NCI-H2196 (cell line): ENCODE data around the gene MRPL43.

Experiments used
- DNase-seq: peaks from one replicate; lab custom pipeline; 2025; ENCODE audit not compliant: unreplicated experiment; lab: John Stamatoyannopoulos, UW

Gene MRPL43

DNA sequence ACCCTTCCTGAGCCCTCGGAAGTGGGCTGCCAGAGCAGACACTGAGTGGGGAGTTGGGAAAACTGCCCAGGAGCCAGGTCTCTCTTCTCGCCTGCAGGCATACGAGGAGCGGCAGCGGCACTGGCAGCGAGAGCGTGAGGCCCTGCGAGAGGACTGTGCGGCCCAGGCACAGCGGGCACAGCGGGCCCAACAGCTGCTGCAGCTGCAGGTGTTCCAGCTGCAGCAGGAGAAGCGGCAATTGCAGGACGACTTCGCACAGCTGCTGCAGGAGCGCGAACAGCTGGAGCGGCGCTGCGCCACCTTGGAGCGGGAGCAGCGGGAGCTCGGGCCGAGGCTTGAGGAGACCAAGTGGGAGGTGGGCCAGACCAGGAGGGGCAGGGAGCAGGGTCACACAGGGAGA is 18.1 kb upstream of the MRPL43 start:
- no peak for DNase-seq

DNA sequence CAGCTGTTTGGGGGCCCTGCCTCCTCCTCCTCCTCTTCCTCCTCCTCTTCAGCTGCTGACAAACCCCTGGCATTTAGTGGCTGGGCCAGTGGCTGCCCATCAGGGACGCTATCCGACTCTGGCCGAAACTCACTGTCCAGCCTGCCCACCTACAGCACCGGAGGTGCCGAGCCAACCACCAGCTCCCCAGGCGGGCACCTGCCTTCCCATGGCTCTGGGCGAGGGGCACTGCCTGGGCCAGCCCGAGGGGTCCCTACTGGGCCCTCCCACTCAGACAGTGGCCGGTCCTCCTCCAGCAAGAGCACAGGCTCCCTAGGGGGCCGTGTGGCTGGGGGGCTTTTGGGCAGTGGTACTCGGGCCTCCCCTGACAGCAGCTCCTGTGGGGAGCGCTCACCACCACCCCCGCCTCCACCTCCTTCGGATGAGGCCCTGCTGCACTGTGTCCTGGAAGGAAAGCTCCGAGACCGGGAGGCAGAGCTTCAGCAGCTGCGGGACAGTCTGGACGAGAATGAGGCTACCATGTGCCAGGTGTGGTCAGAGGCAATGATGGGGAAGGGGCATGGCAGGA is 16.4 kb upstream of the MRPL43 start:
- no peak for DNase-seq

DNA sequence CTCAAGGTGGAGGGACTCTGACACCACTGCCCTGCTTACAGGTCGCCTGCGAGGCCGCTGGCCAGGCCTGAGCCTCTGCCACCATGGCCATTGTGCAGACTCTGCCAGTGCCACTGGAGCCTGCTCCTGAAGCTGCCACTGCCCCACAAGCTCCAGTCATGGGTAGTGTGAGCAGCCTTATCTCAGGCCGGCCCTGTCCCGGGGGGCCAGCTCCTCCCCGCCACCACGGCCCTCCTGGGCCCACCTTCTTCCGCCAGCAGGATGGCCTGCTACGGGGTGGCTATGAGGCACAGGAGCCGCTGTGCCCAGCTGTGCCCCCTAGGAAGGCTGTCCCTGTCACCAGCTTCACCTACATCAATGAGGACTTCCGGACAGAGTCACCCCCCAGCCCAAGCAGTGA is 15.2 kb upstream of the MRPL43 start:
- no peak for DNase-seq

DNA sequence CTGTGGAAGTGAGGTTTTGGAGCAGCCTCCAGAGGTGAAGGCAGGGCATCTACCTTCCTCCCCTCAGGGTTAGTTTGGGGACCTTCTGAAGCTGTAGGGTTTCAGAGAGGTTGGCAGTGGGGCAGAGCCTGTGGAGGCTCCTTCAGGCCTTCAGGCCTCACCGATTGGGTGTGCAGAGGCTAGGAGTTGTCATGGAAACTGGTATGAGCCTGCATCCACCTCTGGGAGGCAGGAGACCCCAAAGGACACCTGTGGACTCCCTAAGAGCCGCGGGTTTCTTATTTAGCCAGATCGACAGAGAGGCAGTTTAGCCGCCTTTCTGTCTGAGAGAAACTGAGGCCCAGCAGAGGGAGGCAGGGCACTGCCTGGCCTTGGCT is 14.3 kb upstream of the MRPL43 start:
- DNase-seq = no peak

DNA sequence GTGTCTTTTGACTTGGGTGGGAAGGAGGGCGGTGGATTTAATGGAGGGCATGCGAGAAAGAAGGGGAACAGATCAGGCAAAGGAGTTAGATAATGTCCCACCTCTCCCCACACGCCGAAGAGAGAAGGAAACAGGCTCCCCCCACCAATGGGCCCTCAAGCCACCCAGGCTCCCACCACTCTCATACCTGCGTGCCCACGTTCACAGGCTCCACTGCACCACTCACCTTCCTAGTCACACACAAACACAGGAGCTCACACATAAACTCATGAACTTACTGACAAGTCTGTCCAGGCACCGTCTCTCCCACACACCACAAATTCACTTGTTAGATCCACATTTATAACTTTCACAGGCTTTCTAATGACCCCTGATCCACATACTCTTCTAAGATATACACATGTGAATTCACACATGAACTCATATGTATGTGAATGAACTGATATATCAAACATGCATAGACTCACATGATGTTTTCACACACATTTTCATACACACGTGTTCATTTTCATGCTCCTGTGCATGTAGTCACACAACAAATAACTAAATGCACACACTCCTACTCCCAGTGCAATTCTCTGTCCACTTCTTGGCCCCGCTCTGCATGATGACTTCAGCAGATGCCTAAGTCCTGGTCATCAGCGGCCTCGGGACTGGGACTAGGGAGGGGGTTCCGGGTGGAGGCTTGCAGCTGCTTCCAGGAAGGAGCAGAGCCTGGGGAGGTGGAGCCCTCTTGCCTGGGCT is 13.8 kb upstream of the MRPL43 start:
- DNase-seq = no peak

DNA sequence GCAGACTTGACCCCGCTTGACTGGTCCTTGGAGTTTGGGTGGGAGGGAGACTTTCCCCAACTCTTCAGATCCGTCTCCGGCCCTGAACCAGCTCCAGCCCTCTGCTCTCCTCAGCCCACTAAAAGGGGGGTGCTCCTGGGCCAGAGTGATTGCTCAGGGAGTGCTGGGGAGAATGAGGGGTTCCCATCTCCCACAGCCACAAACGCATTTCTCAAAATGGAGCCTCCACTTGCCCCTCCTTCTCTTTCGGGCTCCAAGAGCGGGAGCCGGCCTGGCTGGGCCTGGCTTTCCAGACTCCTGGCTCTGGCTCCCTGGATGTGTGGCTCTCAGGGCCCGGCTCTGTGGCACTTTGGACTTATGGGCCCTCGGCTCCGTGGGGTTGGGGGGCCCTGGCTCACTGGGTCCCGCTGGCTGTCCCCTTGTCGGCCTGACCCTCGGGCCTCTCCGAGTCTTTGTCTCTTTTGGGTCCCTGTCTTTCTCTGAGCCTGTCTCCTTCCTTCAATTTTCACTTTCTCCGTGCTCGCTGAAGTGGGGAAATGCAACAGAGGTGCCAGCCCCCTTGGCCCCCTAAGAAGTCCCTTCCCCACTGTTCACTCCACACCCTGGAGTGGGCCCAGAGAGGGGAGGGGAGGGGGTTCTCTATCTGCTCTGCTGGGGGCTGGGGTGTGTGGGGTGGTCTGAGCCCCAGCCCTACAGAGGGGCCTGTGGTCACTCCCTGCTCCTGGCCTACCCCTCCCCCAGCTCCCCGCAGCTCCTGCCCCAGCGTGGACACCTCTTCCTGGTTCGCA is 13.0 kb upstream of the MRPL43 start:
- DNase-seq = no peak

DNA sequence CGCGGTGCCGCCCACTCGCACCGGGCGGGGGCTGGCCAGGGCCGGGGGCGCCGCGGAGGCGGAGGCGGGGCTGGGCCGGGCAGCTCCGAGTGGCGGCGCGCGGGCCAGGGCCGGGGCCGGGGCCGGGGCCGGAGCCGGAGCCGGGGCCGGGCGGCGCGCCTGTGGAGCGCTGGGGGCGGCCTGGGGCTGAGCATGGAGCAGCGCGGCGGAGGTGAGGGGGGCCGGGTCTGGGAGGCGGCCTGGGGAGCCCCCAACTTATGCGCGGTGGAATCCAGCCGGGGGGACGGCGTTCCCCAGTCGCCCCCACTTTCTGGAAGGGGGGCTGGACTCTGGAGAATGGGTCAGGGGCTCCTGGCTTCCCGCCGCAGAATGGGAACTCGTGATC is 12.4 kb upstream of the MRPL43 start, which contains the start of gene LZTS2:
TSS of gene LZTS2 (plus strand) at position 67 of the 385 bp plus-strand sequence. CDS start 2,731 bp downstream, outside the sequence.
- no peak for DNase-seq

DNA sequence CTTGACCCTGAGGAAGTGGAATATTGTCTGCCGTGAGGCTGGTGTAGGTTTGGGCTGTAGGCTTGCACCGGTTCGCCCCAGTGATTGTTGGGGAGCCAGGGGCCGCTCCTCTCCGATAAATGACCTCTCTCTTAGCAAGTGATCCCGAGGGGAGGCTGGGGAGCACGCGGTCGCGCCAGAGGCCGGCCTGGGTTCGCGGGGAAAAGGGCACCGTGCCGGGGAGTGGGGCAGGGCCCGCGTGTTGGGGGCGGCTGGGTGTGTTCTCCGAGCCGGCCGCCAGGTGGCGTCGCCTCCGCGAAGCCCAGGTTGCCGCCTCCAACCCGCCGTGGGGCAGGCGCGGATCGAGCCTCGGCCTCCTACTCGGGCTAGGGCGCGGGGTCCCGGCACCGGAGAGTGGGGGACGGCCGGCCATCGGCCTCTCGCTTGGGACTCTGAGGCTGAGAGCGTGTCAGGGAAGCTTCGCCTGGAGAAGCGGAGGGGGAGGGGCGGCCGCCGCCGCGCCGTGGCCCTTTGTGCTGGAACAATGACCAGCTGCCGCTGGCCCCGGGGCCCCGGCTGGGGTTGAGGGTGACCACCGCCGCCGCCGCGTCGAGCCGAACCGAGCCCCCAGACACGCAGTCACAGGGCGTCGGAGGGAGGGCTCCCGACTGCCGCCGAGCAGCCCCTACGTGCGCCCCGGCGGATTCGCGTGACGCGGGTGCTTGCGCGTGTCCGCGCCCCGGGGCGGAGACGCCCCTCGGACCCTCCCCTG is 11.9 kb upstream of the MRPL43 start:
- peak; percentile 59 for DNase-seq

DNA sequence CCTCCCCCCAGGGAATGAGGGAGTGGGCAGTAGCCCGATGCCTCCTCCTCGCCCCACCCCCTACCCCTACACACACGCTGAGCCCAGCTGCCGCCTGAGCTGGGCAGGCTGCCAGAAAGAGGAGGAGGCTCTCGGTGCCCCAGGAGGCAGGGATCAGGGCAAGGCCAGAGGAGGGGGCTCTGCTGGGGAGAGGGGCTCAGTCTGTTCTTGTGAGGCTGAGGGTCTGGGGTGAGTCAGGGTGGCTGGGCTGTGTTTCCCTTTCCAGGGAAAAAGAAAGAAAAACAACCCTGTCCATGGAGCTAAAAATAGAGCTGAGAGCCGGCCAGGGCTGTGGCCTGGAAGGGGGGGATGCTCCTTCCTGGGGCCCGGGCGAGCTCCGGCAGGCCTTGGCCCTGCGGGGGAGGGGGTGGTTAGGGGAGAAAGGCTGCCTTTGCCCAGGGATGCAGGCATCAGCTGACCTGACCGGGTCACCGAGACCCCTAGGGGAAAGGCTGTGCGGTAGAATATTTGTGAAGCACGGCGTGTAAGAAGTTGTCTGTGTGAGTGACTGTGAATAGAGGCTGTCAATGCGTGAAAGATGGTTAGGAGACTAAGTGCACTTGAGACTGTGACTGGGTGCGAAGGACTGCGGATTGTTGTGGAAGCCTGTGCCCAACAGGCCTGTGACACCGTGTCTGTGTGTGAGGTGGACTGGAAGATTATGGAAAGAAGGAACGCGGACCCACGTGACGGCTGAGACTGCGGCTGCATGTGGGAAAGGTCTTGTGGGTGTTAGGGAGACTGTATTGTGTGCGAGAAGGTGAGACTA is 11.1 kb upstream of the MRPL43 start:
- peak; percentile 79 for DNase-seq

DNA sequence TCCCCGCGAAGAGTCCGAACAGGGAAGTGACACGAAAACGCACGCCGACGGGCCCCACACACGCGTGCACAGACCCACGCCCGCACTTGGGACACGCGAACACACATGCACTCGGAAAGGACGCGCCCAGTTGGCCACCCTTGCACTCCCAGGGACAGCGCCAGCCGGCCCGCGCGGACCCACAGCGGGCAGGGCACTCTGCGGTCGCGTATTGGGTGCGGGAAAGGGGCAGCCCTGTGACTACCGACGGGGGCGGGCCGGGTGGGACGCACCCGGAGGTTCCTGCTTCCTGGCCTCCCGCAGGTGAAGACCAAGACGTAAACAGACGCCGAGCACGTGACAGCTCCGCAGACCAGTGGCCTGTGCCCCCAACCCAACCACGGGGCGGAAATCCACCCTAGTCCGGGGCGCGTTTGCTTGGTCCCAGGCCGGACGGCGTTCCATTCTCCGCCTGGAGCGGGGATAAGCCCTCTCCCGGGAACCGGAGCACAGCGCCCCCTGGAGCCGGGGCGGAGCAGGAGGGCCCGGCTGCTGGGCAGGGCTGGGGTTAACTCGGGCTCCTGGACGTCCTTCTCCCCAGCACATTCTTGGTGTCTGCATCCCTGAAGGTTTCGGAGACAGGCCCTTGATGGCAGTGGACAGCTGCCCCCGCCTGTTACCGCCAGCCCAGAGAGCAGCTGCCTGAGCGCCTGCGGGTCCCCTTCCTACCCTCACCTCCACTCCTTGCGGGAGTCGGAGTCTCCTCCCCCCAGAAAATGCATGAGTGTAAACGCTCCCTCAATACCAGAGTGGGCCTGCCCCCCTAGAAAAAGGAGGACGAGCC is 10.3 kb upstream of the MRPL43 start:
- DNase-seq = peak; percentile 76

DNA sequence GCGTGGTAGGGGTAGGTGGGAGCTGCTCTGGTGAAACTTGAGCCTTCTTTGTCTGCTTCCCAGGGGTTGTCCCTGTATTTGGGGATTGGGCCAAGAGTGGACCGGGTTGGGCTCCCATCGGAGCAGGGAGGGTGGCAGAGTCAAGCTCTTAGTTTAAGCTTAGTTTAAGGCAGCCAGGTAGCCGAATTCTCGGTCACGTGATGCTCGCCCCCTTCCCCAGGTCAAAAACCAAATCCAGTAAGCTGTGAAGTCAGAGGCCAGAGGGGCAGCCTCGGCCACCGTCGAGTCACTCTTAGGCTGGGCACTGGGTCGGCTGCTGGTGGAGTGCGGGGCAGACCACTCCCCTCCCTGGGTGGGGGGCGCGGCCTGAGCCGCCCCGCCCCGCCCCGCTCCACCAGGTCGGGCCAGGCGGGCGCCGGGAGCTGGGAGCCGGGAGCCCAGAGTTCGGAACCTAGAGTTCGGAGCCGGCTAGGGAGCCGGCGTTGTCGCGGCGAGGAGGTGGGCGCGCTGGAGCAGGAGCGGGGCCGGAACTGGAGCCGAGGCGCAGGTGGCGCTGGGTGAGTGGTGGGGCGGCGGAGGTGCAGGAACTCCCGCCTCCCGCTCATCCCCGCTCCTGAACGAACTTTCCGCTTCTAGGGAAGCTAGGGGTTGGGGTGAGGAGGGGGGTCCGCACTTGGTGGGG is 9.5 kb upstream of the MRPL43 start:
- peak; percentile 21 for DNase-seq

DNA sequence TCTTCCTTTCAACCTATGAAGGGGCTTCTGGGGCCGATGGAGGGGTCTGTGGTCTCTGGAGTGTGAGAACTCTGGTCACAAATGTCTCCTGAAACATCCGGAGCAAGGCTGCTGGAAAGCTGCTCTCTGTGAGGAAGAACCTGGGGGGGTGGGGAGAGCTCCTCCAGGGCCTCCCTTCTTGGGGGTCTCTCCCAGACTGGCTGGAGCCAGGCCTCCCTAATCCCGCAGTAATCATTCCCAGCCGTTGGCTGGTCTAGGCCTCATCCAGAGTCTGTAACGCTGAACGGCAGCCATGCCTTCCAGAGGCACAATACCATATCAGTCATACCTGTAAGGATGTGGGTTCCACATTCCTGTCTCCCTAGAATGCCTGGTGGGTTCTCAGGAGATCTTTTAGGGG is 7.9 kb upstream of the MRPL43 start:
- no peak for DNase-seq

DNA sequence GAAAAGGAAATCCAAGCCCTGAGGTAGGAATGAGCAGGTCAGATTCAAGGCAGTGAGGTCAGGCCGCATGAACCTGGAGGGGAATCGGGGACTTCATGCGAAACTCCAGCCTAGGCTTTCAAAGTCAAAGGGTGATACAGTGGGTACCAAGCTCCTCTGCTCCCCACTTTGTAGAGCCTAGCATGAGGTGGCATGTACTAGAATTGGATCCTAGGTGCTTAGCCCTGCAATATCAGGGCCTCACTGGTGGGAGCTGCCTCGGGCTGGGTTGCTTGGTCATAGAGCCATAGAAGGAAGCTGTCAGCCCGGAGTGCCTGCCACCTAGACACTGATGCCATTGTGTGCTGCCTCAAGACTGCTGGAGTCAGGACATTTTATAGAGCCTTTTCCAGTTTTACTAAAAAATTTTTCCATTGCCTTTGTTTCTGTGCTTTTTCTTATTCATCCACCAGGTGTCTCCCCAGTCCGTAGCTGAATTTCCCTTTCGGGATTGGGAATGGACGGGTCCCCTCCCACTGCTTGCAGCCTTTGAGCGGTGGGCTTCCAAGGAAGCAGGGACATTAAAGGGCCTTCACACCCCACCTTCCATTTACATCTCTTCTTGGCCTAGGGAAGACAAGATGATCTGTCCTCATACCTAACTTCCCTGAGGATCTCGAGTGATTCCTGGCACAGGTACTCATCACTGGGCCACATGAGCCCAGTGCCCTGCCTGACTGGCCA is 6.8 kb upstream of the MRPL43 start:
- peak; percentile 12 for DNase-seq

DNA sequence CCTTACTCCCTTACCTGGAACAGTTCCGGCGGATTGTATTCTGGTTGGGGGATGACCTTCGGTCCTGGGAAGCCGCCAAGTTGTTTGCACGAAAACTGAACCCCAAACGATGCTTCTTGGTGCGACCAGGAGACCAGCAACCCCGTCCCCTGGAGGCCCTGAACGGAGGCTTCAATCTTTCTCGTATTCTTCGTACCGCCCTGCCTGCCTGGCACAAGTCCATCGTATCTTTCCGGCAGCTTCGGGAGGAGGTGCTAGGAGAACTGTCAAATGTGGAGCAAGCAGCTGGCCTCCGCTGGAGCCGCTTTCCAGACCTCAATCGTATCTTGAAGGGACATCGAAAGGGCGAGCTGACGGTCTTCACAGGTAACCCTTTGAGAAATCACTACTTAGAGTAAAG is 1.8 kb upstream of the MRPL43 start:
- no peak for DNase-seq

DNA sequence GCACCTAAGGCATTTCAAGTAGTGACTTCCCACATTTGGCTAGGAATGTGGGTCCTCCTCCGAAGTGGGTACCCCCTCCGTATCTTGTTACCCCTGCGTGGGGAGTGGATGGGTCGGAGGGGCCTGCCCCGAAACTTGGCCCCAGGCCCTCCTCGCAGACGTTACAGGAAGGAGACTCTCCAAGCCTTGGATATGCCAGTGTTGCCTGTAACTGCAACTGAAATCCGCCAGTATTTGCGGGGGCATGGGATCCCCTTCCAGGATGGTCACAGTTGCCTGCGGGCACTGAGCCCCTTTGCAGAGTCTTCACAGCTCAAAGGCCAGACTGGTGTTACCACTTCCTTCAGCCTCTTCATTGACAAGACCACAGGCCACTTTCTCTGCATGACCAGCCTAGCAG is 869 bp upstream of the MRPL43 start:
- no peak for DNase-seq

DNA sequence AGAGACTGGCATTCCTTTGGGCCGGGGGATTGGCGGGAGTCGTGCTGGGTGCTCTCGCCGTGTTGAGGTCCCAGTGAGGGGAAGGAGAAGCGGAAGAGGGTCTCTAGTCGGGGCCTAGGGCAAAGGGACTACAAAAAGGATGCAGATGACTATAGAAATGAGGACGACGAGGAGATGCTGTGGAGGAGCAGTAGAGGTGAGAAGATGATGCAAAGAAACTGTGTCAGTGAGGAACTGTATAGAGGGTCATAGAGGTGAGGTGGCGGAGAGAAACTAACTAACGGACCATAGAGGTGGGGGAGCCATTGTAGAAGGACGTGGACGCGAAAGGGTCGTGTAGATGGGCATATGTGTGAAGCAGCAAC is 370 bp upstream of the MRPL43 start:
- DNase-seq = no peak

DNA sequence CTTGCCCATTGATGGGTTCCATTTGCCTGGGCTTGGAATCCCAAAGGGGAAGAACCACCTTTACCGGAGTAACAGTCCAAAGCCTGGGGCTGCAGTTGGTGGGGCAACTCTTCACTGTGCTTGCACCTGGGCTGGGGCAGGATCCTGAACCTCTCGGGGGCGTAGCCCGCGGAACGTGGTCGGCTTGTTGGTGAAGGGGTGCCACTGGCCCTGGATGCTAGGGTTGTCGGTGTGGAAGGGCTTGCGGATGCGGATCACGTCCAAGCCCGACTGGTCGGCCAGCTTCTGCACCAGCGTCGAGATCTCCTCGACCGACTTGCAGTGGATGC is 710 bp downstream of the MRPL43 start:
- DNase-seq = no peak

DNA sequence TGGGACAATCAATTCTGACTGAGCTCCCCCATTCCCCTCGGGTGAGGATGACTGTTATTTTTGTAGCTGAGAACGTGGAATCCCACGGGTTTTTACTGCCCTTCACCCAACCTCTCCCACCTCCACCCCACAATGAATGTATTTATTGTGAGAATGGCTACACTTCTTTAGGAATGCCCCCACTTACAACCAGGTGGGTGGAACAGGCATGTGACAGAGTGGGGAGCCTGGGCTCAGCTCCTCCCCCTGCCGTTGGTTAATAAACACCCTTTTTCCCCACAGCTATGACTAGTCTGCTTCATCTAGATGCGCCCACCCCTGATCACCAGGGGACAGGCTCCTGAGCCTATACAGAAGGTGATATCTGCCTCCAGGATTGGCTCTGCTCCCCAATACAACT is 2.0 kb downstream of the MRPL43 start:
- DNase-seq = no peak

DNA sequence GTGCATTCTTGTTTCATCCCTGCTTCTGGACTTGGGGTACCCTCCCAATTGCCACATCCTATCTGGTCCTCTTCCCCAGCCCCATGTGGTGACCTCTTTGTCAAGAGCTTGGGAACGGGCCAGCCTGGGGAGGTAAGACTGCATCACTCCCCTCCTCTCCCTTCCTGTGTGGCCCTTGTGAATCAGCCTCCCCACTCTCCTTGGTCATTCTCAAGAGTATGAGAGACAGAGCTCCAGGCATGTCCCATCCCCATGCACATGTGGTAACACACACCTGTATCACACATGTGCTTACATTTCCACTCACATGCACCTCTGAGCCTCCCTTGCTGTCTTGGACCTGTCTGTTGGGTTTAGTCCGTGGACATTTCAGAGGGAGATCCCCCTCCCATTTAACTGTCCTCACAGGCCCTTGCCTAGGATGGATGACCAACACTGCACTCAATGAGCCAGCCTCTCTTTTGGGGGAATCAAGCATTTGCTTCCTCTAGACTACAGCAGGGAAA is 2.6 kb downstream of the MRPL43 start:
- DNase-seq = no peak
